Fibroblast of pulmonary artery (primary cell): ENCODE measurements around the gene TMEM245.

ENCODE experiments used
- DNase-seq: peaks from one replicate; pipeline ENCODE4 v3.0.0-alpha.2; 2010; ENCODE audit warnings: low read depth
- H3K4me3 ChIP-seq: replicated peaks from 2 replicates; pipeline ENCODE4 v1.5.1; 2011; ENCODE audit warnings: low read depth, mild to moderate bottlenecking, control low read depth, low read length, moderate library complexity
- CTCF ChIP-seq: IDR thresholded peaks from 2 replicates; pipeline ENCODE4 v1.5.1; 2011; ENCODE audit warnings: mild to moderate bottlenecking, control low read depth, low read length, inconsistent platforms; ENCODE audit errors: missing control alignments

The TMEM245 gene

GRCh38 chr9:109150925-109151545 lies 31.3 kb upstream of the TMEM245 start:
- H3K4me3 ChIP-seq: no peak overlapping the region
- TF ChIP-seq CTCF: no peak
- no peak for DNase-seq

- no peak for DNase-seq
- TF ChIP-seq CTCF: no peak
- no peak overlapping the region for H3K4me3 ChIP-seq
These were observed 30.0 kb upstream of the TMEM245 start for GRCh38 chr9:109149722-109150121.

GRCh38 chr9:109149089-109149488 lies 29.3 kb upstream of the TMEM245 start:
- no peak overlapping the region for H3K4me3 ChIP-seq
- DNase-seq: no peak
- TF ChIP-seq CTCF: no peak

- DNase-seq: no peak
- no peak overlapping the region for H3K4me3 ChIP-seq
- TF ChIP-seq CTCF: no peak
These were observed 25.3 kb upstream of the TMEM245 start for GRCh38 chr9:109145051-109145450.

GRCh38 chr9:109143881-109144562 lies 24.3 kb upstream of the TMEM245 start:
- H3K4me3 ChIP-seq: no peak overlapping the region
- peak; percentile 11 for DNase-seq
- TF ChIP-seq CTCF: peak; percentile 35

- H3K4me3 ChIP-seq: no peak overlapping the region
- TF ChIP-seq CTCF: no peak
- DNase-seq: no peak
These were observed 21.6 kb upstream of the TMEM245 start for GRCh38 chr9:109141375-109141774.

GRCh38 chr9:109139851-109140250 lies 20.1 kb upstream of the TMEM245 start:
- no peak for TF ChIP-seq CTCF
- no peak for DNase-seq
- no peak overlapping the region for H3K4me3 ChIP-seq
